HG03558 (cell line): ENCODE measurements around the gene USP9X.
"Not testable (repeated sequence)": the region's sequence is repeated elsewhere in the genome, so short reads cannot be mapped to it uniquely, and the experiment has no call there.

ENCODE experiments used
- ATAC-seq: cut with Tn5 transposase; IDR thresholded peaks from one replicate; pipeline ENCODE4 v1.9.1; 2021; ENCODE audit warnings: moderate number of reproducible peaks; ENCODE audit not compliant: unreplicated experiment; ENCODE audit errors: extremely low read depth

Gene USP9X

GRCh38 chrX:41121766-41122165 is 36.5 kb downstream of the USP9X start:
- no peak for ATAC-seq

GRCh38 chrX:41122664-41123257 is 37.5 kb downstream of the USP9X start:
- no peak for ATAC-seq

GRCh38 chrX:41127477-41128192 is 42.4 kb downstream of the USP9X start:
- ATAC-seq: no peak

GRCh38 chrX:41128955-41129354 is 43.7 kb downstream of the USP9X start:
- no peak for ATAC-seq

GRCh38 chrX:41131766-41132165 is 46.5 kb downstream of the USP9X start:
- ATAC-seq: no peak

GRCh38 chrX:41133551-41133950 is 48.3 kb downstream of the USP9X start:
- ATAC-seq: no peak

- no peak for ATAC-seq
Observed at GRCh38 chrX:41137589-41137988, 52.3 kb downstream of the USP9X start.

- ATAC-seq: no peak
Observed at GRCh38 chrX:41142130-41142910, 57.1 kb downstream of the USP9X start.

GRCh38 chrX:41144873-41145272 is 59.6 kb downstream of the USP9X start:
- no peak for ATAC-seq

GRCh38 chrX:41145920-41146608 is 60.8 kb downstream of the USP9X start:
- ATAC-seq: no peak

- no peak for ATAC-seq
Observed at GRCh38 chrX:41148553-41148952, 63.3 kb downstream of the USP9X start.

GRCh38 chrX:41150043-41150442 is 64.8 kb downstream of the USP9X start:
- ATAC-seq: no peak

- not testable (repeated sequence) for ATAC-seq
Observed at GRCh38 chrX:41151726-41152125, 66.5 kb downstream of the USP9X start.

- no peak for ATAC-seq
Observed at GRCh38 chrX:41152221-41152620, 67.0 kb downstream of the USP9X start.

GRCh38 chrX:41153448-41153847 is 68.2 kb downstream of the USP9X start:
- ATAC-seq: no peak

- ATAC-seq: no peak
Observed at GRCh38 chrX:41153957-41154356, 68.7 kb downstream of the USP9X start.

- ATAC-seq: no peak
Observed at GRCh38 chrX:41164449-41164848, 79.2 kb downstream of the USP9X start.

GRCh38 chrX:41167888-41168287 is 82.6 kb downstream of the USP9X start:
- ATAC-seq: no peak

GRCh38 chrX:41176263-41176662 is 91.0 kb downstream of the USP9X start:
- ATAC-seq: no peak

- no peak for ATAC-seq
Observed at GRCh38 chrX:41177297-41177696, 92.1 kb downstream of the USP9X start.

- no peak for ATAC-seq
Observed at GRCh38 chrX:41178201-41178600, 93.0 kb downstream of the USP9X start.
